Omental fat pad (tissue), 4 donors: ENCODE data around the gene ORC4. TPM values are rescaled to one million over a fixed set of nuclear protein-coding genes. Genes with fewer than 3 reads are reported as not detected.

Experiments used
- ATAC-seq: fragments of 150-250 bp; one replicate; pipeline ENCODE4 v1.9.1; 2016; ENCODE audit warnings: mild to moderate bottlenecking, moderate library complexity; ENCODE audit not compliant: low FRiP score
- DNase-seq: peaks from one replicate; pipeline ENCODE4 v3.0.0-alpha.2; 2019; ENCODE audit warnings: low spot score
- CTCF ChIP-seq, 3 donors: fragments of 450-650 bp; IDR thresholded peaks; one replicate each; pipeline ENCODE4 v1.5.1; 2016 to 2017; ENCODE audit warnings: antibody characterized with exemption in 3 of 3, mild to moderate bottlenecking in 3 of 3, moderate library complexity in 2 of 3
- total RNA-seq, 4 donors: library from RNA; depleted of rRNA; stranded (reverse); fragments of >200 nt; gene quantifications; one replicate each; pipeline ENCODE4 v1.1.0, GENCODE V29; 2016

Gene ORC4
- 10 to 100 TPM; 30.1 to 54.5 (median 37.3) TPM for total RNA-seq

- TF ChIP-seq CTCF (IDR thresholded peaks at IDR 0.05): no peak
- ATAC-seq: peak; percentile 98
Observed at GRCh38 chr2:148020111-148021058, at the start of gene ORC4. ORC4 (minus strand) TSS chr2:148020737; CDS start chr2:147975958, 44,779 bp downstream.

GRCh38 chr2:148067801-148068200 lies 47.3 kb upstream of the ORC4 start:
- ATAC-seq (no peak), DNase-seq (no peak)
- TF ChIP-seq CTCF (IDR thresholded peaks at IDR 0.05): no peak

More at GRCh38 chr2:148020111-148021058, at the start of gene ORC4:
- DNase-seq: peak; percentile 95

- TF ChIP-seq CTCF (IDR thresholded peaks at IDR 0.05): no peak
- no peak for DNase-seq
- ATAC-seq: no peak
Observed at GRCh38 chr2:148065936-148066335, 45.4 kb upstream of the ORC4 start.

GRCh38 chr2:148063633-148064032 lies 43.1 kb upstream of the ORC4 start:
- TF ChIP-seq CTCF (IDR thresholded peaks at IDR 0.05): no peak

GRCh38 chr2:148058641-148059040 lies 38.1 kb upstream of the ORC4 start:
- DNase-seq: no peak
- no peak for ATAC-seq
- no peak for TF ChIP-seq CTCF (IDR thresholded peaks at IDR 0.05)

More at GRCh38 chr2:148063633-148064032, 43.1 kb upstream of the ORC4 start:
- ATAC-seq (no peak), DNase-seq (no peak)

- DNase-seq: no peak
- no peak for ATAC-seq
- TF ChIP-seq CTCF (IDR thresholded peaks at IDR 0.05): no peak
Observed at GRCh38 chr2:148052687-148053086, 32.1 kb upstream of the ORC4 start.

GRCh38 chr2:148049284-148049683 lies 28.7 kb upstream of the ORC4 start:
- TF ChIP-seq CTCF (IDR thresholded peaks at IDR 0.05): no peak
- ATAC-seq (no peak), DNase-seq (no peak)
